Medulla oblongata (tissue), 1 donor: ENCODE results near the gene HNRNPA2B1.
"Not testable (repeated sequence)": the region's sequence is repeated elsewhere in the genome, so short reads cannot be mapped to it uniquely, and the experiment has no call there.

Source experiments
- DNase-seq: peaks from one replicate; pipeline ENCODE4 v3.0.0-alpha.2; 2015; ENCODE audit errors: extremely low spot score

HNRNPA2B1 gene

GRCh38 chr7:26166684-26167266, 33.8 kb downstream of the HNRNPA2B1 start:
- DNase-seq: no peak

GRCh38 chr7:26165950-26166683, 34.4 kb downstream of the HNRNPA2B1 start:
- DNase-seq: no peak

GRCh38 chr7:26163804-26164203, 36.7 kb downstream of the HNRNPA2B1 start:
- DNase-seq: not testable (repeated sequence)

GRCh38 chr7:26162431-26162830, 38.1 kb downstream of the HNRNPA2B1 start:
- DNase-seq: no peak

- DNase-seq: no peak
Observed at GRCh38 chr7:26160896-26161295, 39.6 kb downstream of the HNRNPA2B1 start.

GRCh38 chr7:26159243-26159642, 41.3 kb downstream of the HNRNPA2B1 start:
- no peak for DNase-seq

GRCh38 chr7:26157520-26158105, 42.9 kb downstream of the HNRNPA2B1 start:
- DNase-seq: no peak

- DNase-seq: peak; percentile 41
Observed at GRCh38 chr7:26156451-26157420, 43.8 kb downstream of the HNRNPA2B1 start.

- DNase-seq: no peak
Observed at GRCh38 chr7:26155531-26156375, 44.8 kb downstream of the HNRNPA2B1 start.

- no peak for DNase-seq
Observed at GRCh38 chr7:26153823-26154783, 46.4 kb downstream of the HNRNPA2B1 start.

- DNase-seq: no peak
Observed at GRCh38 chr7:26153241-26153822, 47.2 kb downstream of the HNRNPA2B1 start.

- not testable (repeated sequence) for DNase-seq
Observed at GRCh38 chr7:26152782-26153240, 47.7 kb downstream of the HNRNPA2B1 start.

GRCh38 chr7:26151953-26152781, 48.4 kb downstream of the HNRNPA2B1 start, which contains the start of gene NFE2L3:
Gene NFE2L3, plus strand, starts transcription at chr7:26152198. Its CDS starts 301 bp downstream, at chr7:26152499.
- DNase-seq: peak; percentile 92

GRCh38 chr7:26151650-26151952, 48.9 kb downstream of the HNRNPA2B1 start:
- DNase-seq: no peak

GRCh38 chr7:26151096-26151495, 49.5 kb downstream of the HNRNPA2B1 start:
- DNase-seq: no peak

- no peak for DNase-seq
Observed at GRCh38 chr7:26149391-26149977, 51.1 kb downstream of the HNRNPA2B1 start.

- not testable (repeated sequence) for DNase-seq
Observed at GRCh38 chr7:26148307-26148700, 52.2 kb downstream of the HNRNPA2B1 start.
